Fibroblast of the conjunctiva (primary cell): ENCODE results near the gene GAGE12C.
"Not testable (repeated sequence)": the region's sequence is repeated elsewhere in the genome, so short reads cannot be mapped to it uniquely, and the experiment has no call there.

Experiments used
- DNase-seq: peaks from one replicate; pipeline ENCODE4 v3.0.0-alpha.2; 2010; ENCODE audit warnings: low read depth

The GAGE12C gene

GRCh38 chrX:49531877-49532276 is at the start of gene GAGE12C:
TSS of gene GAGE12C (plus strand) at chrX:49532177. CDS start at chrX:49533332, 1,155 bp downstream.
- DNase-seq = not testable (repeated sequence)

- not testable (repeated sequence) for DNase-seq
Measured at GRCh38 chrX:49541433-49541832, 9.5 kb downstream of the GAGE12C start, which contains the start of gene GAGE12D. TSS of gene GAGE12D (plus strand) at chrX:49541733. CDS start at chrX:49542888, 1,155 bp downstream.

- not testable (repeated sequence) for DNase-seq
Measured at GRCh38 chrX:49550989-49551388, 19.0 kb downstream of the GAGE12C start, which contains the start of gene GAGE12E. TSS of gene GAGE12E (plus strand) at chrX:49551289. CDS start at chrX:49552444, 1,155 bp downstream.

- not testable (repeated sequence) for DNase-seq
Measured at GRCh38 chrX:49560542-49560941, 28.6 kb downstream of the GAGE12C start, which contains the start of gene GAGE12F. TSS of gene GAGE12F (plus strand) at chrX:49560842. CDS start at chrX:49561997, 1,155 bp downstream.

- DNase-seq = not testable (repeated sequence)
Measured at GRCh38 chrX:49568728-49569127, 36.8 kb downstream of the GAGE12C start.

GRCh38 chrX:49569152-49569551 is 37.2 kb downstream of the GAGE12C start:
- not testable (repeated sequence) for DNase-seq

- not testable (repeated sequence) for DNase-seq
Measured at GRCh38 chrX:49570100-49570499, 38.1 kb downstream of the GAGE12C start, which contains the start of gene GAGE12G. TSS of gene GAGE12G (plus strand) at chrX:49570400. CDS start at chrX:49571555, 1,155 bp downstream.

GRCh38 chrX:49579649-49580048 is 47.7 kb downstream of the GAGE12C start, which contains the start of gene GAGE12H:
TSS of gene GAGE12H (plus strand) at chrX:49579949. CDS start at chrX:49581104, 1,155 bp downstream.
- DNase-seq = not testable (repeated sequence)
